GM21529 (cell line): ENCODE measurements around the gene IFT74.
"Not testable (repeated sequence)": the region's sequence is repeated elsewhere in the genome, so short reads cannot be mapped to it uniquely, and the experiment has no call there.

Source experiments
- ATAC-seq: cut with Tn5 transposase; IDR thresholded peaks from one replicate; pipeline ENCODE4 v1.9.1; 2021; ENCODE audit not compliant: unreplicated experiment

The IFT74 gene

DNA sequence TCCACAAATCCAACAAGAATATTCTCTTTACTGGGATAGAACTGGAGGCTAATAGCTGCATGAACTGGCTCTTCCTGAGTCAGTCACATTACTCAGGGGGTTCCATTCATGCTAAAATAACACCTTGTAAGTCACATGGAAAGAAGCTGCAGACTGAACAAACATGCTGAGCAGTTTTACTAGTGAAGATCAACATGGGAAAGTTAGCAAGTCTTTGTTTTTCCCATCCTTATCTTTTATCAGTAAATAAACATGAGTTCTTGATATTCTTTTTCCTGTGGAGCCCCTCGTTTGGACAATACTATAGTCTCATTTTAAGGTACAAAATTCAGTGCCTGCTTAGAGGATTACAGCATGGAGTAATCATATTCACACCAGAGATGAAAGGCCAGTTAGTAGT is 109.1 kb downstream of the IFT74 start:
- no peak for ATAC-seq

DNA sequence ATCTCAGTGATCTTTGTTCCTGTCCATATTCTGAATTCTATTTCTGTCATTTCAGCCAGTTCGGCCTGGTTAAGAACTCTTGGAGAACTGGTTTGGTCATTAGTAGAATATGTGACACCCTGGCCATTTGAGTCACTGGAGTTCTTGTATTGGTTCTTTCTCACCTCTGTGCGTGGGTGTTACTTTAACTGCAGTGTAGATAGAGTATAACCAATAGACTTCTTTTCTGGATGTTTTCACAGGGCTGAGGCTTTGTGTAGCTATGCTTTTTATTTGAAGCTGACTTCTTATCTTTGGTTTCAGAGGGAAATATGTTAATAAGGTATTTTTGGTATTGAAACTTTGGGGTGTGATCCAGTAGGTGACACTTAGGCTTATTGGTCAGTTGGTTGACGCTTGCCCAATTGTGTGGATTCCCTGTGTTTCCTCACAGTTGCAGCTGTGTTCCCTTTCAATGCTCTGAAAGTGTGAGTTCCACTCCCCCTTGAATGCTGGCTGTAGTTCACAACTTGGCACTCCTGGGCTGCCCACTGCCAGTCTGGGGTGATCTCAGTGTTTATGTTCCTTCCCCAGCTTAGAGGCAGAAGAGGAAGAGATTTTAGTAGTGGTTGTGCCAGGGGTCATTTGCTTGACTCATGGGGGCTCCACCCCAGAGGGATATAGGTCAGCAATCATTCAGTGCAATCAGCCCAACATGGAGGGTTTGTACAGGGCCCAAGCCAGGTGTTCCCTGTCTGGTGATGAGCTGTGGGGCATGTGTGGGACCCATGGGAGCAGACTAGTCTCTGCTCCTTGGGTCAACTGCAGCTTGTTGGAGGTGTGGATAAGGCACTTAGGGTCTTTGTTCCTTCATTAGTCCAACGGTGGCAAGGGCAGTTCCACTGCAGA is 117.9 kb downstream of the IFT74 start:
- ATAC-seq: no peak

DNA sequence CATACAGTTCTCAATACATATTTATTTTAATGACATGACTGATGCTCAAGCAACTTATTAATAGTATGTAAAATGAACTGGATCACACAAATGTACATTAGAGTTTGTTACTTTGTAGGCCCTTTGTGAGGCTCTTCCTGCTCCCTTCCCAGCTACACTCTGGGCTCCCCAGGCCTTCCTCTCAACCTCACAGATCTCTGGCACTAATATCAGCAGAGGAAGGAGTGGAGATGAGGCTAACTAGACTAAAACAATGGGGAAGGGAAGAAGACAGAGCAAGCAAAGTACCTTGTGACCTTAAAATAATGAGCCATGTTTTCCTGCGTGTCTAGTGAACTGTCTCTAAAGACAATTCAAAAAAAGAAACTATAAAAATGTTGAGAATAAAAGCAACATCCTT is 122.5 kb downstream of the IFT74 start:
- no peak for ATAC-seq

DNA sequence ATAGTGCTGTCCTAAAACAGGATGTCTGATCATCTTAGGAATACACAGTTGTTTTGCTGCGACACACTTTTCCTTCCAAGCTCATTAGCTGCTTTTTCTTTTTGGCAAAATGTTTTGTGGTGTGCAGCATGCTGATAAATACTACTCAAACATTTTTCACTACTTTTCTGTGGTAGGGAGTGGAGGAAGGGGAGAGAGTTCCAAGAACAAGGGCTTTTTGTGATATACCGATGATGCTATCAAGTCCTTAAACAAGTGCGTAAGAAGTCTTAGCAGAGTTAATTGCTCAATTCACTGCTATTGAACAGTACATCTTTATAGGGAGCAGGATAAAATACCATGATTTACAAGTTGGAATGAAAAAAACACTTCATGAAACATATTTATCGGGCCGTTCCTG is 129.2 kb downstream of the IFT74 start:
- ATAC-seq: no peak

DNA sequence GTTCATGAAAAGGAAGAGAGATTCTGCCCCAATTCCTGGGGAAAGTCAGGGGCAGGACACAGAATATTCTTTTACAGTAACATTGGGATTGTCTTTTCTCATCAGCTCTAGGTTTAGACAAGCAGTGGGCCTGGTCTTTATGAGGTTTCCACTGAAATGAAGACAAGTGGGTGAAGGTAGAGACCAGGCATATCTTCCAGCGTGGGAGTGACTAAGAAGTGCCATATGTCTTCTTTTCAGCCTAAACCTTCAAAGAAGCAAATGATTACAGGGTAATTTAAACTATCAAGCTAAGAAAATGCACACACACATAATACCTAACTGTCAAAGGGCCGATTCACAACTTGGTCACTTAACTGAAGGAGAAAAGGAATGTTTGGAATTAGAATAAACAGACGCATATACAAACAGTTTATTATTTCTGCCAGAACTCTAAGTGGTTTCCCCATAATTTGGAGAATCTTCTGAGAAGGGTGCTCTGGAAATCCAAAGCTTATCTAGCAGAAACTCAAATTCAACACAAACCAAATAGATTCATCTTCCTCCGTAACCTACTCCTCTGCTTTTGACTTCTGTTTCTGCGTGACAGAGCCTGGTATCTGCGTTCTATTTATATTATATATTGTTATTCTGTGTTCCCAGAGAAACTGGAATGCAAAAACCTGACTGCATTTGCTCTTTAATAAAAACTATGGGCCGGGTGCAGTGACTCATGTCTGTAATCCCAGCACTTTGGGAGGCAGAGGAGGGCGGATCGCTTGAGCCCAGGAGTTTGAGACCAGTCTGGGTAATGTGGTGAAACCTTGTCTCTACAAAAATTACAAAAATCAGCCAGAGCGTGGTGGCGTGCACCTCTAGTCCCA is 130.8 kb downstream of the IFT74 start:
- no peak for ATAC-seq

DNA sequence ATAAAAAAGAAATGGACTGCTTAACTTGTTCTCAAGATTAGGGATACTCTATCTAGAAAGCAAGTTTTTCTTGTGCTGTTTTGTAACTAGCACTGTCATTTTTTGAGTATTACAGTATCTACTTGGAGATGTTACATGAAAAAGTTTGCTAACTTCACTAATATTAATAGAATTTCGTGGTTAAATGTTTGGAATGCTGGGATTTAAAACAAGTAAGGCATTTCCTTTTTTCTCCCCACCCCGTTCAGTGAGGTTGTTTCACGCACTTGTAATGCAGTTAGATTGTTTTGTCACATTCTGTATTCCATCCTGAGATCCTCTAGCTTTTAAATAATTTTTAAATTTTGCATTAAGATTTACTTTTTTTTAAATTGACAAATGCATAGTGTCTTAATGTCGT is 132.8 kb downstream of the IFT74 start:
- no peak for ATAC-seq

DNA sequence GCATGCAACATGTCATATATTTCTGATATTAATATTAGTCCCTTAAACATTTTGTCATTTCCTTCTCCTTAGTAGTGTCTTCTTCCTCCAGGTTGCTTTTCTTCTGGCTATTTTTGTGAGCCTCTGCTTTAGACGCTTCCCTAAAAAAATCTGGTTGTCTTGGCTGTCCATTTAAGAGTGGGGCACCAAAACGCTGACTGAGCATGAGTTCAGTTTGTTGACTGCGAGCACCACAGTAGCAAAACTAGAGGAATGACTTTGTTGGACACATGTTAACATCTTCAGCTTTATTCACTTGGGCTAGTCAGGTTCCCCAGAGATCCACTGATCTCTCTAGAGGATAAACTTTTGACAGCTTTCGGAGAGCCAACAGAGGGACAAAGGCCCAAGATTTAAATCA is 133.5 kb downstream of the IFT74 start:
- no peak for ATAC-seq

DNA sequence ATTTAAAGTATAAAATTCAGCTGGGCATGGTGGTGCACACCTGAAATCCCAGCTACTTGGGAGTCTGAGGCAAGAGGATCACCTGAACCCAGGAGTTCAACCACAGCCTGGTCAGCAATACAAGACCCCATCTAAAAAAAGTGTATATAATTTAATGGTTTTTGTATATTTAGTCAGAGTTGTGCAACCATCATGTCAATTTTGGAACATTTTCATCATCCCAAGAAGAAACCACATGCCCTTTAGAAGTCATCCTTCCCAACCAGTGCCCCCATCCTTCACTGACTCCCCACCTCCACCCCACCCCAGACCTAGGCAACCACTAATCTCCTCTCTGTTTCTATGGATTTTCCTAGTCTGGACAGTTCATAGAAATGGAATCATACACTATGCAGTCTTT is 134.0 kb downstream of the IFT74 start:
- ATAC-seq: no peak

DNA sequence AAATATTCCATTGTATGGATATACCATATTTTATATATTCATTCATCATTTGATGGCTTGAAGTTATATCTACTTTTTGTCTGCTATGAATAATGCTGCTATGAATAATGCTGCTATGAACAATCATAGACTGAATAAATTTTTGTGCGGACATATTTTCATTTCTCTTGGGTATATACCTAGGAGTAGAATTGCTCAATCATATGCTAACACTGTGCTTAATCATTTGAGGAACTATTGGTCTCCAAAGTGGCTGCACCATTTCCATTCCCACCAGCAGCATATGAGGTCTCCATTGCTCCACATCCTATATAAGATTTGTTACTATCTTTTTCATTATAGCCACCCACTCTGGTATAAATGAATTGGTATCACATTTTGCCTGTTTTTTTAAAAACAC is 134.5 kb downstream of the IFT74 start:
- ATAC-seq: no peak

DNA sequence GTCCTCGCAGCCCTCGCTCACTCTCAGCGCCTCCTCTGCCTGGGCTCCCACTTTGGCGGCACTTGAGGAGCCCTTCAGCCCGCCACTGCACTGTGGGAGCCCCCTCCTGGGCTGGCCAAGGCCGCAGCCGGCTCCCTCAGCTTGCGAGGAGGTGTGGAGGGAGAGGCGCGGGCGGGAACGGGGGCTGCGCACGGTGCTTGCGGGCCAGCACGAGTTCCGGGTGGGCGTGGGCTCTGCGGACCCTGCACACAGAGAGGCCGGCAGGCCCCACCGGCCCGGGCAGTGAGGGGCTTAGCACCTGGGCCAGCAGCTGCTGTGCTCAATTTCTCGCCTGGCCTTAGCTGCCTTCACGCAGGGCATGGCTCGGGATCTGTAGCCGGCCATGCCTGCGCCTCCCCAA is 136.3 kb downstream of the IFT74 start:
- not testable (repeated sequence) for ATAC-seq

DNA sequence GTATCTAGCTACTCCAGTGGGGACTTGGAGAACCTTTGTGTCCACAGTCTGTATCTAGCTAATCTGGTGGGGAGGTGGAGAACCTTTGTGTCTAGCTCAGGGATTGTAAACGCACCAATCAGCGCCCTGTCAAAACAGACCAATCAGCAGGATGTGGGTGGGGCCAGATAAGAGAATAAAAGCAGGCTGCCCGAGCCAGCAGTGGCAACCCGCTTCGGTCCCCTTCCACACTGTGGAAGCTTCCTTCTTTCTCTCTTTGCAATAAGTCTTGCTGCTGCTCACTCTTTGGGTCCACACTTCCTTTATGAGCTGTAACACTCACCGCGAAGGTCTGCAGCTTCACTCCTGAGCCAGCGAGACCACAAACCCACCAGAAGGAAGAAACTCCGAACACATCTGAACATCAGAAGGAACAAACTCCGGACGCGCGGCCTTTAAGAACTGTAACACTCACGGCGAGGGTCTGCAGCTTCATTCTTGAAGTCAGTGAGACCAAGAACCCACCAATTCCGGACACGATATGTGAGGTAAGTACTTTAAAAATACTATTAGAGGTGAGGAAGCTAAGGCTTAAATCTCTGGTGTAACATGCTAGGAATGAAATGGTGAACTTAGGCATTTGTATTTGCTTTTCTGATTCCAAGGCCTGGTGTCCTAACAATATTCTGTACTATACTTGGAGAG is 137.3 kb downstream of the IFT74 start:
- ATAC-seq: not testable (repeated sequence)

DNA sequence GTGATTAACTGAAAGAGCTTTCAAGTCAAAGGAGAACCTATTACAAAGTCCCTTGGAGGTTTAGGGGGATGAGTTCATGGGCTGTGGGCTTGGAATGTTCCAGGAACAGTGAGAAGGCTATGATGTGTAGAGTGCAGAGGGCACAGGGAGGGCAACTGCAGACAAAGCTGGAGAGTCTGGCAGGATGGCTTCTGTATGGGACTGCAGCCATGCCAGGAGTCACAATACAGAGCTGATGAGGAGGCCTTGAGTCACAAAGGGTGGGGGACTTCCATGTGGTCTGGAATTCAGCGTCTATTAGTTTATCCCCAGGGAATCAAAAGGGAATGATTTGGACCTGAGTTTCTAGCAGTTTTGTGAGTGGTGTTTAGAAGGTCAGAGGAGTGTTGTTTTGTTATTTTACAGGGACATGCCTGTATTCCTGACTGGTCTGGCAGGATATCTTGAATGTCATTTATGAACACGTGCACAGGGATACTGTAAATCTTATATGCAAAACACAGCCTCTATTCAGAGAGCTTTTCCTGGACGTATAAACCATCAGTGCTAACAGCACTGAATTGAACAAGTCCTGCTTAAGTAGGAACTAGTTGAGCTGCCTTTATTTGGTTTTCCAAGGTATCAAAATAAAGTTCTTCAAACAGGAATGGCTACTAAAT is 138.6 kb downstream of the IFT74 start:
- no peak for ATAC-seq

DNA sequence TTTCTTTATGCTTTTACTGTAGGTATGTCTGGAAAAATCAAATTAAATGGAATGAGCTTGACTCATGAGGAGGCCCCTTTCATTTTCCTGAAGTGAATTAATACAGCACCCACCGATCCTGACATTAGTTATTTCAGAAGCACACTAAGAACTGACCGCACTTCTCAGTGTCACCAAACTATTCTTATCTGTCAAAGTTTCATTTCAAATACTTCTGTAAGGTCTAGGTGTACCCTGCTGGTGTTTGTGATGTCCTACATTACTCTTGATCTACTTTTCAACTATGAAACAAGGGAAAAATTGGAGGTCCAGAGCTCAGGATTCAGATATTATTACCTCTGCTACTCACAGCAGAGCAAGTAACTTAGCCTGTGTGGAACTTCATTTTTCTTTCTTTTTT is 151.0 kb downstream of the IFT74 start:
- ATAC-seq: no peak

DNA sequence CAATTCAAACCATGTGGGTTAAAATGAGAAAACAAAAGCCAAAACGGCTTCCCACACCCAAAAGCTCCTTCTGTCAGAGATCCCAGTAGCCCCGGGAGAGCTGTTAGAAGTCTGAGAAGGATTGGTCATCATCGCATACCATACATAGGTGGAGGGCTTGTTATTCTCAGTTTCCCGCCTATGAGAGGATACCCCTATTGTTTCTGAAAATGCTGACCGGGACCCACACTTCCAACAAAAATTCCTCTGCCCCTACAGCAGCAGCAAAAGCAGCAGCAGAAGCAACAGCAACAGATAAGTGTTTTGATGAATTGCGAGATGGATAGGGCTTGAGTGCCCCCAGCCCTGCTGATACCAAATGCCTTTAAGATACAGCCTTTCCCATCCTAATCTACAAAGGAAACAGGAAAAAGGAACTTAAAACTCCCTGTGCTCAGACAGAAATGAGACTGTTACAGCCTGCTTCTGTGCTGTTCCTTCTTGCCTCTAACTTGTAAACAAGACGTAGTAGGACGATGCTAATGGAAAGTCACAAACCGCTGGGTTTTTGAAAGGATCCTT is 152.8 kb downstream of the IFT74 start, which contains the start of gene TEK:
Gene TEK, plus strand, starts transcription at position 245 of the 561 bp plus-strand sequence. CDS start 366 bp downstream, outside the sequence.
- ATAC-seq: no peak

DNA sequence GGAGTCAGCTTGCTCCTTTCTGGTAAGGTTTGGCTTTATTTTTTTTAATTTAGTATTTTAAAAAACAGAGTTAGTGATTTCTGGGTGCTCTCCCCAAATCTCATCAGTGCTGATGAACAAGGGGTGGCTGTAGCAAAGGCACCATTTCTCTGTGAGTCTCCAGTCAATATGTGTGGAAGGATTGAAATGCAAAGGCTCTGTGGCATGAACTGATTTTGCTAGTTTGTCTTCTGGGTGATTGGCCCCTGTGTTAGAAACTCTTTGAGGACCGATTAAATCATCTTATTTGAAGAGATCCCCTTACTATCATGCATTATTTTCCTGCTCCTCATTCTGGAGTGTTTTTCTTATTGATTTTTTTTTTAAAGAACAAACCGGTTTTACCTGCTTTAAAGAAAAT is 153.4 kb downstream of the IFT74 start:
- no peak for ATAC-seq

DNA sequence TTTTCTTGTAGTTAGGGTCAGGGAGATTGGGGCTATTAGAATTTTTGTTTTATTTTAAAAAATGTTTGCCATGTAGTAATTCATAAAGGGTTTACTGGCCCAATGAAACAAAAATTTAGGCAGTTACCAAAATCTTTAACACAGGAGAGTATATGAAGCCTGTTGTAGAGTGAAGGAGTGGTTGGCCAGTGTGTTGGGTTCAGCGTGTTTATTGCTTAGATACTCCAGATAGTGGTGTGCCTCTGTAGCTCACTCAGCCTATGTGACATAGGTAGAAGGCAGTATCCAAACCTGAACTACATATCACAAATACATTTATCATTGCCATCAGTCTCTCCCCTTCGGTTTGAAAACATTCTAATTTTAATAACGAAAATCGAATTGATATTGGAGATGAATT is 154.0 kb downstream of the IFT74 start:
- ATAC-seq: no peak

DNA sequence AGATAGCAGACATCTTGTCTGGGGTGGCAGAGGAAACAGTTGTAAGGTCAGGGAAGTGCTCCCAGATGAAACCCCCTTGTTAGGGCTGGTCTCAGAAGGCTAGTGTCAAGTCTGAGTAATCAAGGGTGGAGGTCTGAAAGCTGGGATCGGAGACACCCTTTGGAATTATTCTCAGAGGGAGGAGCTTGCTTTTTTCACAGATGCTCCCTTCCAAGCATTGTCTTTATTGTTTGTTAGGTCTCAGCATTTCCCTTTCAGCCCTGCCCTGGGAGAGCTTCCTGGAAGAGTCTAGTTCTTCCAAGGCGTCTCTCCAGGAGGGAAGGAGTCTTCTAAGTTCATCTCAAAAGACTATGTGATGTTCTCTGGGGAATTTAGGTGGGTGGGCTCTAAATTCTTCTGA is 156.0 kb downstream of the IFT74 start:
- ATAC-seq: no peak
